Dedifferentiated amniotic fluid mesenchymal stem cell (primary cell): ENCODE data around the gene PHLDB1.
"Not testable (repeated sequence)": the region's sequence is repeated elsewhere in the genome, so short reads cannot be mapped to it uniquely, and the experiment has no call there.

Experiments used
- DNase-seq: peaks from one replicate; pipeline ENCODE4 v3.0.0-alpha.2; 2016; ENCODE audit errors: extremely low spot score

PHLDB1 gene

DNA sequence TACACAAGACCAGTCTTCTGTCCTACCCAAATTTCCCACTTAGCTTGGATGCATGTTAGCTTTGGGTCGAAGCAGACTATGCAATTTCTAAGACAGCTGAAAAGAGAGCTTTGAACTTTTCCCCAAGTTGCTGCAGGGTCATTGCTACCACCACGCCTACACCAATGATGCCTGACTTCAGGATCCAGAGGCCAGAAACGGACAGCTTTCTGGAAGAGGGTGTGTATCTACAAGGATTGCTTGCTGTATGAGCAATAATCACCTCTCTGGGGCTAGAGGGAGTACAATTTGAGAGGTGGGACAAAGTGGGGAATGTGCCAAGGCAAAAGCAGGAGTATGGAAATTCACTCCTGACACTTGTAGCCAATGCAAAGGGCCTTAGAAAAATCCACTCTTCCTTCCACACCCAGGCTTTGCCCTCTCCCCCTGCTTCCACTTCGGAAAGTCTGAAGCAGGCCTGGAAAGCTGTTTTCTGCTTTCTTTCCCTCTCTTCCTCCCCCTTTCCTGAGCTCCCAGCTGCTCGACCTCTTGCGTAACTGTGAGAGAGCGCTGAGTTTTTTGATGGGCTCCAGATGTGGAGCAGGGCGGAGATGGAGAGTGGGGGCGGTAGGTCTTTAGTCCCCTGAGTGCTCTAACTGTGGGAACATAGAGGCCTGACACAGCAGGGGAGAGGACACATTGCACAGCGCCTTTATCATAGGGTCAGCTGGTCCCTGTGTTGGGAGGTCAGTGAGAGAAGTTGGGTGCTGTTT lies 2.1 kb upstream of the PHLDB1 start:
- peak; percentile 94 for DNase-seq

DNA sequence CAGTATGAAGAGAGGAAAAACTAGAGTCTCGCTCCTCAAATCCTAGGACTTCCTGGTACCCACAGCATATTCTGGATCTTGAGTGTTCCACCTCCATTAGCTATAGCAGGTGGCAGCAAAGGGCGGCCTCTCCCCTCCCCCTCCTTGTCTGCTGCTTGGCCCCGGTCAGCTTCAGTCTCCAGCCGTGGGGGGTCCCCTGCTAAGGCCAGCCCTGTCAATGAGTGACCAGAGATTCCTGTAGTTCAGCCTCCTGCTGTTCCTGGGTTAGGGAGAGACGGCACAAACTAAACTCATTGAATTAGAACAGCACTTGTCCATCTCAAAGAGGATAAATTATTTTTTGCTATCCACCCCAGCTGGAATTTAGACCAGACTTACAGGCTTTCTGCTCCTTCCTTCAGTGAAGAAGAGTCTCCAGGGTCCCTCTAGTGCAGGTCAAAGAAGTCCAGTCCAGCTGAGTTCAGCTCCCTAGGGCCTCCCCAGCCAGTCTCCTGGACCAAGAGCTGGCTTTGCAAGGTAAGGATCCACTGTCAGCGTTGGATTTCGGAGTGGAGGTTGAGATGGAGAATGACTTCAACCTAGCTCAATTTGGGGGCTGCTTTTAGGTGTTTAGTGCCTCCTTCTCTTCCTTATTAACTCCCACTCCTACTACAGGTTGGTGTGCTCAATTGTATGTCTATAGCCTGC lies 1.1 kb upstream of the PHLDB1 start:
- DNase-seq: no peak

DNA sequence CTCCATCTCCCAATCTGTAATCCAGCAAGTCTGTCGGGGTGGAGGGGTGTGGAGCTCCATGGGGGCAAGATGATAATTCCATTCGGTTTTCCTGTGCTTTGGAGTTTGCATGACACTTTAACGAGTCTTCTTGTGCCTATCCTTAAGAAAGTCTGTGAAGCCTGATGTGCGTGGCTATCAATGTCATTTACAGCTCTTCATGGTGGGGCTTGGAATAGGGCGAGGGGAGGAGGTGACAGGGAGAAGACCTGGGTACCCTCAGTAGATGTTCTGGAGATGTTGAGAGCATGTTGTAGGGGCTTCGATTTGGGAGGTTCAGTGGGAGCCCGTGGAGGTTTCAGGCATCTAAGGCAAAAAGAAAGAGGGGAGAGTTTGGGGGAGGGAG lies 579 bp upstream of the PHLDB1 start:
- no peak for DNase-seq

DNA sequence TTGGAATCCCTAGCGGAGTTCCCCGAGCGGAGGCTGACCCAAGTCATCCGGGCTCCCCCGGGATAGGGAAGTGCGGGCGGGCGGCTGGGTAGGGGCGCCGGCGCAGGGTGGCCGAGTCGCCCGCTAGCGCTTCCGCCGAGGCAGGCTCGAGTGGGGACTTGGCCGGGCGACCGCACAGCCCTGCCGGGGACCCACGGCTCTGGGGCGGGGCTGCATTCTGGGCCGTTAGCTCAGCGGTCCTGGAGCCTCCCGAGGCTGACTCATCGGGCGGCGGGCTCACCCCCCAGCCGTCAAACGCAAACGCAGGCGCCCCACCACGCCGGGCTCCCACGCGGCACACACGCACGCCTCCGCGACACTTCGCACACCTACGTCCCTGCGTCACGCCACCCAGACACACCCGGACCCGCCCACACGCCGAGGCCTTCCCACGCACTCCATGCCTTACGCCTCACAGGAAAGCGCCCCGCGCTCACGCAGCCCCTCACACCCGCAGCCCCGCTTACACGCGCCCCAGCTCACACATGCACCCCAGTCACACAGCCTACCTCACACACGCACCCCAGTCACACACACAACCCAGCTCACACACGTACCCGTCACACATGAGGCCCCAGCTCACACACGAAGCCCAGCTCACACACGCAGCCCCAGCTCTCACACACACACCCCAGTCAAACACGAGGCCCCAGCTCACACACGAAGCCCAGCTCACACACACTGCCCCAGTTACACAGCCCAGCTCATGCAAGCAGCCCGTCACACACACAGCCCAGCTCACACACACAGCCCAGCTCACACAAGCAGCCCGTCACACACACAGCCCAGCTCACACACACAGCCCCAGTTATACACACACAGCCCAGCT lies 1.2 kb downstream of the PHLDB1 start:
- peak; percentile 81 for DNase-seq

DNA sequence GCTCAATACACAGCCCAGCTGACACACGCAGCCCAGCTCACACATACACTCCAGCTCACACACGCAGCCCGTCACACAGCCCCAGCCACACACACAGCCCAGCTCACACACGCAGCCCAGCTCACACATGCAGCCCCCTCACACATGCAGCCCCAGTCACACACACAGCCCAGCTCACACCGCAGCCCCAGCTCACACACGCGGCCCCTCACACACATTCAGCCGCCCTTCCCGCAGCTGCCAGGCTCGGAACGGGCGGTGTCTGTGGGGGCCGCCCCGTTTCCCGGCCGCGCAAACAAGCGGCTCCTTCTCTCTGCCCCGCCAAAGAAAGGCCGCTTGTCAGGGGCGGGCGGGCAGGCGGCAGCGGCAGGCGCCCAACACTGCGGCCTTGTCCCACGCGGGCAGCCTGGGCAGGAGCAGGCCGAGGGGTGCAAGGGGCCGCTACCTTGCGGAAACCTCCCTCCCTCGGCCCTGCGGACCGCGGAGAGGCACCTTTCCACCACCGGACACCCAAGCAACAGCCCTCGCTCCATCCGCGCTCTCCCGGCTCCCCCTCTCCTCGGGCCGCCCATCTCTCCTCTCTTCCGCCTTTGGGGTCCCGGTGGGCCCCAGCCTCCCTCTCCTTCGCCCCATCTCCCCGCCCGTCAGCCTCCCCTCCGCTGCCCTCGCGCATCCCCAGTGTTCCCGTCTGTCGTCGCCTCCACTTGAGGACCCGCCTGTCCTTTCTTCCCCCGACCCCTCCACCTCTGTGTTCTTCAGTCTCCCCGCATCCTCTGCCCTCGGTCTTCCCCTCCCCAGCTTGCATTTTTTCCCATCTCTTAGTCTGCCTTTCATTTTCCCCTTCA lies 2.2 kb downstream of the PHLDB1 start:
- no peak for DNase-seq

DNA sequence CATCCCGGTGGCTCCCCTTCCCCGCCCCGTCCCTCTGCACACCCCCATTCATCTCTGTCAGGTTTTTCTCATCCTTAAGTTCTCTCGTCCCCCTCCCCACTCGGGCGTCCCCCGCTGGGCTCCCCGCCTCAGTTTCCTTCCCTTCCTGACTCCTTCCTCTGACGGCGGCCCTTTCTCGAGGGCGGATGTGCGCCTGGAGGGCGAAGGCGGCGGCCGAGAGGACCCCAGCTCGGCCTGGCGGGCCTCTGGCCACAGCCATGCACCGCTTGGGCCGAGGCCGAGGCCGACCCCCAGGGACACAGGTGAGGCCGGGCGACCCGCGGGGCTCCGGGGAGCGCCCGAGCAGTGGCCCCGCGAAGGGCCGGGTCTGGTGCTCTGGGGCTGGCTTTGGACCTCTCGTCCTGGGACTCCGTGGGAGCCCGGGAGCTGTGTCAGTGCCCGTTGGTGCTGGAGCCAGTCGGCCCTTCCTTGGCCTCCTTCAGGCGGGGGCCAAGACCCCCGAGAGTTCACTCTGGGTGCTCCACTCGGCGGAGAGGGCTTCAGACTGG lies 2.9 kb downstream of the PHLDB1 start:
- no peak for DNase-seq

DNA sequence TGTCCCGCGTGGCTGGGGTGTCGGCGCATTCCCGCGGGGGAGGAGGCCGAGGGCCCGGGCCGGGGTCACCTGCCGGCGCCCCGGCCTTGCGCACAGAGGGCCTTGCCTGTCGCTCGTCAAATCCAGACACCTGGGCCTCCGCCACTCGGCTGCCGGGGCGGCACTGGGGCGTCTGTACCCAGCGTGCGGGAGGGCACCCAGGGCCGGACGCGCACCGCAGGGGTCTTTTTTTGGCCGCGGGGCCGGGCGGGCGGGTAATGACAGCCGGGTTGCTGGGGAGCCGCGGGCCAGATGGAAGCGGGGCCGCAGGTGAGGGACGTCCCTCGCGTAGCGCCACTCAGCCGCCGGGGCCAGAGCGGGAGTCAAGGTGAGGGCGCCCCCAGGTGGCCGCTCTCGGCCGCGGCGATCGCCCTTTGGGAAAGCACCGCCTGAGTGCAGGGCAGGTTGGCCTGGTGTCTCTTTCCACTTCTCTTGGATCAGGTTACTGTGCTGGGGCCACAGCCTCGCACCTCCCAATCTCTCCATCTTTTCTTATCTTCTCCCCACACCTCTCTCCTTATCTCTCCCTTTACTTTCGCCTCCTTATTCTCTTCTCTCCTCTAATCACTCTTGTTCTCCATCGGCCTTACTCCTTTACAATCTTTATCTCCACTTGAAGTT lies 3.5 kb downstream of the PHLDB1 start:
- no peak for DNase-seq

DNA sequence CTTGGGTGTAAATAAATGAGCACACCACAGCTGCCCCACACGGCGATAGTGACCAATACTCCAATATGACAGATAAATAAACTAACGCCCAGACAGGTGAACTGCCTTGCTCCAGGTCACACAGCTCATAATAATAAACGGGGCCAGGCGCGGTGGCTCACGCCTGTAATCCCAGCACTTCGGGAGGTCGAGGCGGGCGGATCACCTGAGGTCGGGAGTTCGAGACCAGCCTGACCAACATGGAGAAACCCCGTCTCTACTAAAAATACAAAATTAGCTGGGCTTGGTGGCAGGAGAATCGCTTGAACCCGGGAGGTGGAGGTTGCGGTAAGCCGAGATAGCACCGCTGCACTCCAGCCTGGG lies 4.0 kb downstream of the PHLDB1 start:
- DNase-seq: not testable (repeated sequence)

DNA sequence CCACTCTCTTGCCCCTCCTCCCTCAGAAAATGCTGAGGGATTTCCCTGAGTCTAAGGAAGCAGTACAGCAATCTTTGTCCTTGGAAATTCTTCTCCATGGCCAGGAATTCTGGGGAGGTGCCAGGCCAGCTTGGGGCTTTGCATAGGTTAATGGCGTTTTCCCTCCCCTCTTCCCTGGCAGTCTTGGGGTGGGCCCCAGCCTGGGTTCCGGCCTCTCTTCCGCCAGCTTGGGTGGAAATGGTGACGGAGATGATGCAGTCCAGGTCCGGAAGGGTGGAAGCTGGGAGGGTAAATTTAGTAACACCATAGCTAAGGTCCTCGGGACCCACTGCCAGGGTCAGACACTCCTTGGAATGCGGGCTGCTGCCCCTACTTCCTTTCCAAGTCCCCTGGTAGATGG lies 5.0 kb downstream of the PHLDB1 start:
- DNase-seq: no peak

DNA sequence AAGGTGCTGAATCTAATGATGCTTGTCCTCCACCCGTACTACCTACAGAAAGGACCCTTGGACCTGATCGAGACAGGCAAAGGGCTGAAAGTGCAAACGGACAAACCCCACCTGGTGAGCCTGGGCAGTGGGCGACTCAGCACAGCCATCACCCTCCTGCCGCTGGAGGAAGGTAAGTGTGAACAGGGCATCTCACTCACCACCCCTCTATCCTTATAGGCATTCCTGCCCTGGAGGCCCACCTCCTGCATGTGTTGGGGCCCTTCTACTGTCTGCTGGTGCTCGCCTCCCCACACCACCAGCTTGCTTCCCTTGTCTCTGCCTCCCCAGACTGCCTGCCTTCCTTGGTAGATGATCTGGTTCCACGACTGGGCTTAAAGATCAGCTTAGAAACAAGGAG lies 7.1 kb downstream of the PHLDB1 start:
- DNase-seq: no peak

DNA sequence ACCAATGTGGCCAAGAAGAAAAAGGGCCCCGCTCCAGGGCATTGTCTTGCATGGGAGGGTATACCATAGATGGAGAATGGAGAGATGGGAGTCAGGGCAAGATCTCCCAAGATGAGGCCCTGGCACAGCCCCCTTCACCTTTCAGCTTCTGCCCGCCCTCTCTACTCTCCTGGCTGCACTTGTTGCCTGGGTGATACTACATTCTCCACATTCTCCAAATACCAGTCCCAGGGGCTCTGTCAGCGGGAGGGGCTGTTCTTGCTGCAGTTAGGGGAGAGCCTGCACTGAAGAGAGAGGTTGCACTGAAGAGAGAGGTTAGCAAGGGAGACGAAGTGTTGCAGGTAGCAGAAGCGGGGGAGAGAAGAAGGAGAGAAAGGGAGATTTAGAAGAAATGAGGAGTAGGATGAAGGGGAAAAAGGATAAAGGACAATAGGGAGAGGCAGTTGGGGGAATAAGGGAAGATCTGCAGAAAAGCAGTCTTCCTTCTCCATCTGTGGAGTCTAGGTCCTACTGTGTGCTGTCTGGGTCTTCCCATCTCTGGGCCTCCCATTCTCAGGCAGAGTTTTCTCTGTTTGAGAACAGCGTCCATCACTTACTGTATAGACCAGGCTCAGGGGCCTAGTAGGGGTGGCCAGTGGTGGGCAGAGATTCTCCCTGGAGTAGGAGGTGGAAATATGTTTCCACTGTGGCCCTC lies 8.0 kb downstream of the PHLDB1 start:
- DNase-seq: no peak

DNA sequence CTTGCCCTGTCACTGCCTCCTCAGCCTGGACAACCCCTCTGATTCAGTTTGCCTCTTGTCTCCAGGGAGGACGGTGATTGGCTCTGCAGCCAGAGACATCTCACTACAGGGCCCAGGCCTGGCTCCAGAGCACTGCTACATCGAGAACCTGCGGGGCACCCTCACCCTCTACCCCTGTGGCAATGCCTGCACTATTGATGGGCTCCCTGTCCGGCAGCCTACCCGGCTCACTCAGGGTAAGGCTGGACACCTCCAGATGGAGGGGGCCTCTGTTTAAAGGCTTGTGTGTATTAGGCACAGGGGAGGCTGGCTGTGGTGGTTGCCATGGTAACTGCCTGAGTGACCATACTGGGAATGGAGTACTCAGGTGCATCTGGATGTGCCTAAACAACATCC lies 8.6 kb downstream of the PHLDB1 start:
- DNase-seq: no peak

DNA sequence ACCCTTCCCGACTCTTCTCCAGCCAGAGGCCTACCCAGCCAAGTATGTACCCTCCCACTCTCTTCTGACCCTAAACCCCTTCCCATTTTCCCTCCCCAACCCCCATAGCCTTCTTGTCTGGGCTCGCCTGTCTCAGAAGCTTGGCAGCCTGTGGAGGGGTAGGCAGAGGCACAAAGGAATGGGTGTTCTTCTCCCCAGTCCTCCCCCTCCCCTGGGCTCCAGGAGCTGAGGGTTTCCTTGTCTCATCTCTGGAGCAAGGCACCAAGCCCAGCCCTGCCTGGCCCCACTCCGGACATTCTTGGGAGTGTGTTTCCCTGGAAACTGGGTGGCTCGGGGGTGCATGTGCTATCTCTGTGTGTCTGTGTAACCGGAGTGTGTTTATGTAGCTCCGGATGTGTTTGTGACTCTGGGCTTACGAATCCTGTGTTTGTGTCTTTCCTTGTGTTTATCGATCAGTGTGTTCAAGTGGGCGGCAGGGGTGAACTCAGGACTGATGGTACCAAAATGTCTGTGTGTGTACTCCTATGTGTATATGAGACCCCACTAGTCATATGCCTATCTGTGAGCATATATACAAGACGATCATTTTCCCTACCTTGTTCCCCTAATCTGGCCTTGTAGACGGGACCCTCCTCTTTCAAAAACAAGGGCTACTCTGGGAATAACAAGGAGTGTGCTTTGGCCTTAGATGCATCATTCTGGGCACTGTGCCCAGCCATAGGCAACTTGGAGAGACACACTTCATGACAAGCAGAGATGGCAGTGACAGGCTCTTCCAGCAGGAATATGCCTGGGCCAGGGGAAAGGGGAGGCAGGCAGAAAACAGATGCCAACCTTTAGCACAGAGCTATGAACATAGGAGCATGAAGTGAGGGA lies 10.9 kb downstream of the PHLDB1 start:
- DNase-seq: peak; percentile 84

DNA sequence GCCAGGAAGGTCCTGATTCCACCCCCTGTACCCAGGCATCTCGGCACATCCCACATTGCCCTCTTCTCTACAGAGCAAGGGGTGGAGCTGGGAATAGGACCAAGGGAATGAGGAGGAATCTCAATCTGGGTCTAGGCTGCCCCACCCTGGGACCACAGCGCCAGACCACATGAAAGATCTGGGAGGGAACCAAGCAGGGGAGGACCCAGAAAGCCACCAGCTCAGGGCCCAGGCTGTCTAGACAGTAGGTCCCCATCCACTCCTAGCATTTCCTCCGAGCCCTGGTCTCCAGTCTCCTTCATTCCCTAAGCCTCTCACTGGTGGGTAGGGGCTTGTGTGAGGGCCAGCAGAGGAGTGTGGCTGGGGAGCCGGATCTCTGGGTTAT lies 11.6 kb downstream of the PHLDB1 start:
- peak; percentile 77 for DNase-seq

DNA sequence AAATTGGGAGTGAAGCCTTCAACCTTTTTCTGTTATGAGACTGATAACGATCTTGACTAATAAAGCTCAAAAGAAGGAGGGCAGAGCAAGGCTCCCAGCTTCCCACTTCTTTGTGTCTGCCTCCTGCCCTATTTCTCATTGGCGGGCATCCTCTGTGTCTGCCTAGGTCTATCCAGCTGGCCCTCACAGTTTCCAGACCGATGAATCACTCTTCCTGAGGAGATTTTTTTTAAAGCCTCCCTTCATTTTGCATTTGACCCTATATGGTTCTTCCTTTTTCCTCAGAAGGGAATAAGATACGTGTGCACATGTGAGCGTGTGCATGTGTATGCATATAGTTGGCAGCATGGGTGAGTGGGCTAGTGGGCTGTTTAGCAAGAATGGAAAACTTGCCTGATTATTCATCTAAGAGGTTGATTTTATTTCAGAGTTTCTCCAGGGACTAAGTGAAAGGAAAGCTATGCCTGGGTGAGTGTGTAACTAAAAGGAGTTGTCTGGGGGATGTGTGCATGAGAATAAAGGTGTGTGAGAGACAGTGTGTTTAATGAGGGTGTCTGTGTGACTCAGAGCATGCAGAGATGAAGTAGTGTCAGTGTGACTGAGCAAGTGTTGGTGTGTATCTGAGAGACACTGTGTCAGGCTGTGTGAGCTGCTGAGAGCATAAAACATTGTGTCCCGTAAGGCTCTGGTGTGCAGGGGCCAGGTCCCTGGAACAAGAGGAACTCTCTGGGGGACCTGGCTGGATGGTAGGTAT lies 12.2 kb downstream of the PHLDB1 start:
- peak; percentile 93 for DNase-seq

DNA sequence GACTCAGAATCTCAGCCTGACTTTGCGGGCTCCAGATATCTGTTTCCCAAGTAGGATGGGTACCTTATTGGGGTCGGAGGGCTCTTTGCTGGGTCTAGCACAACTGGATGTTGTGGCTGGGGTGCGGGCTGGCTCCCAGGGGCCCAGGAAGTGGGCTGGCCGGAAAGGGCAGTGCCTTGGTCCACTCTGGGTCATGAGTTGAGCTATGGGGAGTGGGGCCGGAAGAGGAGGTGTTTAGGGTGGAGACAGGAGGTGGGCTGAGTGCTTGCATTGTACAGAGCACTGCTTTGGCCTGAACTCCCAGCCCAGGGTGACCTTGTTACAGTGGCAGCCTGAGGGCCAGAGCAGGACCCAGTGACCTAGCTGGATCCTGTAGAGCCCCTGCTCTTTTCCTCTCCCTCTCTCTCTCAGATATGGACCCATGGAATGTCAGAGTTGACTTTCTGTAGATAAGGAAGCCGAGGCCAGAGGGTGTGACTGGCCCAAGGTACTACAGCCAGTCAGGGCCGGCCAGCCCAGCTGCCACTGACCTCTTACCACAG lies 13.2 kb downstream of the PHLDB1 start:
- DNase-seq: no peak

DNA sequence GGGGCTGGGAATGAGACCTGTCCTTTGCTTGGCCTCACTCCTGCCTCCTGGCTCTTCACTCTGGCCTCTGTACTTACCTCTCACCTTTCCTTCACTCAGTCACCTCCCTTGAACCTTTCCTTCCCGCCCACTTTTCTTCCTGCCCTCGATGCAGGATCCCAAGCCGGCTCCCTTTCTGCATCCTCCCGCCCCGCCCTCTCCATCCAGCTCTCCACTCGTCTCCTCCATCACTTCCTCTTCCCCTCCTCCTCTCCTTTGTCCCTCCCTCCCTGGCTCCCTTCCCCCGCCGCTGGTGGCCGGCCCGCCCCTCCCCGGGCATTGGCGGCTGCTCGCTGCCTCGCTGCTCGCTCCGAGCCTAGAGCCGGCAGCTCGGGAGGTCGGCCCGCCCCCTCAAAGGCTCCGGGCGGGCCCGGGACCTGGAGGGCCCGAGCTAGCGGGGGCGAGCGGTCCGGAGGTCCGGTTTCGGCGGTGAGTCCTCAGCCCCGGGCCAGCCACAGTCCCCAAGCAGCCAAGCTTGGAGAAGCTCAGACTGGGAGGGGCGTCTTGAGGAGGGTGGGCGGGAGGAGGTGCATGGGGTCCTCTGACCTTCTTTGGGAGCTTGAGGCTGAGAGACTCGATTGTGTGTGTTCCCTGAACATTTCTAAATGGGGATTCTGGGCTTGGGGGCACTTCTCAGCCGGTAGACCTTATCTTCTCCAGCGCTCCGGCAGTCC lies 13.8 kb downstream of the PHLDB1 start:
- DNase-seq: peak; percentile 72
